ENCODE data around the gene GOLGA6L24.
"Not testable (repeated sequence)": the region's sequence is repeated elsewhere in the genome, so short reads cannot be mapped to it uniquely, and the experiment has no call there.

Gene GOLGA6L24

GRCh38 chr15:28357984-28358383 lies at the start of gene GOLGA6L24:
Gene GOLGA6L24, minus strand, starts transcription at chr15:28358084. Its CDS starts 61 bp downstream, at chr15:28358023.
- DNase-seq (ENCODE audit: low spot score), result not testable (repeated sequence)

GRCh38 chr15:28402774-28403435 lies 45.0 kb upstream of the GOLGA6L24 start:
- DNase-seq (ENCODE audit: low spot score), result not testable (repeated sequence)

- not testable (repeated sequence) for DNase-seq (ENCODE audit: low spot score)
Measured at GRCh38 chr15:28396022-28396421, 38.1 kb upstream of the GOLGA6L24 start.

GRCh38 chr15:28380053-28380452 lies 22.2 kb upstream of the GOLGA6L24 start:
- DNase-seq (ENCODE audit: low spot score), result not testable (repeated sequence)

- not testable (repeated sequence) for DNase-seq (ENCODE audit: low spot score)
Measured at GRCh38 chr15:28378364-28378763, 20.5 kb upstream of the GOLGA6L24 start, which contains the start of gene GOLGA8F. Gene GOLGA8F, plus strand, starts transcription at chr15:28378664. Its CDS starts 98 bp downstream, at chr15:28378762.

- DNase-seq (ENCODE audit: low spot score), result not testable (repeated sequence)
Measured at GRCh38 chr15:28365502-28365901, 7.6 kb upstream of the GOLGA6L24 start.

- DNase-seq (ENCODE audit: low spot score), result not testable (repeated sequence)
Measured at GRCh38 chr15:28322129-28322588, 35.7 kb downstream of the GOLGA6L24 start, which contains the start of gene HERC2. Gene HERC2, minus strand, starts transcription at chr15:28322179. Its CDS starts 746 bp downstream, at chr15:28321433.

- not testable (repeated sequence) for DNase-seq (ENCODE audit: low spot score)
Measured at GRCh38 chr15:28321358-28322078, 36.4 kb downstream of the GOLGA6L24 start.

- DNase-seq (ENCODE audit: low spot score), result not testable (repeated sequence)
Measured at GRCh38 chr15:28319725-28320124, 38.2 kb downstream of the GOLGA6L24 start.

- DNase-seq (ENCODE audit: low spot score), result not testable (repeated sequence)
Measured at GRCh38 chr15:28318828-28319227, 39.1 kb downstream of the GOLGA6L24 start.

- not testable (repeated sequence) for DNase-seq (ENCODE audit: low spot score)
Measured at GRCh38 chr15:28318122-28318521, 39.8 kb downstream of the GOLGA6L24 start.

- DNase-seq (ENCODE audit: low spot score), result not testable (repeated sequence)
Measured at GRCh38 chr15:28316958-28317357, 40.9 kb downstream of the GOLGA6L24 start.

- not testable (repeated sequence) for DNase-seq (ENCODE audit: low spot score)
Measured at GRCh38 chr15:28310454-28310853, 47.4 kb downstream of the GOLGA6L24 start.

- DNase-seq (ENCODE audit: low spot score), result not testable (repeated sequence)
Measured at GRCh38 chr15:28308718-28309117, 49.2 kb downstream of the GOLGA6L24 start.
